Measurements from ENCODE around the gene SPPL2C. TPM values are rescaled to one million over a fixed set of nuclear protein-coding genes. Genes with fewer than 3 reads are reported as not detected.

SPPL2C gene
- total and polyA plus RNA-seq, 2 of the 8 experiments (the other 6 are each of a cell fraction or from before 2014, with no cell fraction given), result not detected

DNA sequence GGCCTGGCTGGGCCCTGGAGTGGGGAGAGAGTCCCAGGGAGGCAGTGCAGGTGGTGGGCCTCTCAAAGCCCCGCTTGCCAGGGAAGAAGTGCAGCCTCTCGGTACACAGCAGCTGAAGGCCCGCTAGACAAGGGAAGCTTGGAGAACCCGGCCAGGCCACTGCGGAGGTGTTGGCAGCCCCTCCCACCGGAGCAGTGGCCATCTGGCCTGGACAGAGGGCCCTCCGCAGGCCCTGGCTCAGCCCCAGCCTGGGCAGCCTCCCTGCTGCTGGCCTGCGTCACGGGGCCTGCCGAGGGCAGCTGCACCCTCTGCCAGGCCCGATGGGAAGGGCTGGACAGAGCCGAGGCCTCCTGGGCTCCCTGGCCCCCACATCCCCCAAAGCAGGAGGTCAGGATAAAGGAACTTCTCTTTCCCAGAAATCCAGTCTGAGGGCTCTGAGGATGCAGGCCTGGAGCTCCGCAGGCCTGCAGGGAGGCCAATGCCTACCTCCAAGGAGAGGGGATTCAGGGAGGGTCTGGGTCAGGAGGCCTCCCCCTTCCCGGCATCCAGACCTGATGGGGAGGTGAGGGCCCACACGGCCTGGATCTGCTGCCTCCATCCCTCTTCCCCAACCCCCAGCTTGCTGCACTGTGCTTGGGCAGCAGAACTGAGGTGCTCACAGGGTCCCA lies 4.3 kb downstream of the SPPL2C start:
- ChIA-PET CTCF (ENCODE audit: partially characterized antibody) (interaction anchor here (0.6 to 8.1 kb wide), 17 partner anchors 9 to 209 kb away, joined by 3 to 137 read pairs (median 5); partner anchors contain the start of gene CRHR1), POLR2A (ENCODE audit: partially characterized antibody) (no interaction called here)
- H2AFZ ChIP-seq (ENCODE audit: low read length), result no peak overlapping the region
- H3K27ac ChIP-seq (ENCODE audit: low read depth, low read length), result no peak overlapping the region
- 0 out of 7 replicates have a peak, but pooled peaks cover 0 to 3% (median 0%) of the 10 kb centered on the region in 4 experiments for H3K4me1 ChIP-seq (replicated peaks in 1 of 4; ENCODE audit: control insufficient read depth in 3 of 4, insufficient read depth in 4 of 4, low read length in 3 of 4)
- H4K91ac ChIP-seq (replicated peaks; ENCODE audit: insufficient read length, low read length), result no peak overlapping the region
- H4K20me1 ChIP-seq (replicated peaks in 1 of 2; ENCODE audit: control insufficient read depth in 1 of 2, insufficient read depth in 2 of 2, low read length in 2 of 2), result peaks cover 0 to 2% of the 10 kb centered on the region in 2 experiments
- H3K23me2 ChIP-seq (ENCODE audit: low read depth, low read length), result no peaks in the 10 kb centered on the region
- WGBS, 2 experiments (ENCODE audit: extremely low coverage in 1 of 2, insufficient coverage in 1 of 2, insufficient read length in 1 of 2, insufficient replicate concordance in 2 of 2, low coverage in 1 of 2, low lambda C conversion rate in 2 of 2, missing lambda C conversion rate in 1 of 2), result 91% methylated on average over 15 of the region's 15 CpGs; no CpG with 5 or more reads in 1 of the 2 experiments
- H4K8ac ChIP-seq (ENCODE audit: extremely low read depth, insufficient read depth, low read length), result no peak overlapping the region
- no peak for FAIRE-seq
- no peak overlapping the region for H2BK15ac ChIP-seq (ENCODE audit: low read length)
- H3K9ac ChIP-seq (replicated peaks in 1 of 4; ENCODE audit: extremely low read depth in 1 of 4, low read depth in 3 of 4, low read length in 3 of 4), result no peak overlapping the region
- H2AK5ac ChIP-seq (ENCODE audit: low read depth, low read length), result no peak overlapping the region
- no peak overlapping the region for H3K18ac ChIP-seq (ENCODE audit: extremely low read depth, low read length)
- no peak overlapping the region for H4K5ac ChIP-seq (ENCODE audit: insufficient read length, low read depth, low read length)
- no peak overlapping the region for H2BK5ac ChIP-seq (ENCODE audit: low read depth, low read length)
- no peaks in the 10 kb centered on the region for H3K9me3 ChIP-seq (ENCODE audit: insufficient read depth in 2 of 2, low read depth in 1 of 2, low read length in 1 of 2)
- peaks cover 0 to 4% (median 0%) of the 10 kb centered on the region in 4 experiments; a peak in 2 of 7 replicates for H3K27me3 ChIP-seq (replicated peaks in 1 of 4; ENCODE audit: control insufficient read depth in 3 of 4, extremely low read depth in 1 of 4, insufficient read depth in 3 of 4, low read length in 3 of 4)
- no peak overlapping the region for H3K23ac ChIP-seq (ENCODE audit: insufficient read length)
- no peak overlapping the region for H3K4me2 ChIP-seq (ENCODE audit: insufficient read depth in 1 of 2, low read depth in 2 of 2, low read length in 2 of 2)
- H3K4ac ChIP-seq (replicated peaks; ENCODE audit: insufficient read length, low read depth, low read length), result no peak overlapping the region
- TF ChIP-seq TAF1 (IDR thresholded peaks at IDR 0.05; ENCODE audit: low read depth, low read length) (no peak), POLR2A (IDR thresholded peaks at IDR 0.05; ENCODE audit: control extremely low read depth in 1 of 2, low read depth in 2 of 2, low read length in 2 of 2) (no peak), SRF (IDR thresholded peaks at IDR 0.05; ENCODE audit: low read depth, low read length) (no peak)
- H3K79me2 ChIP-seq (ENCODE audit: control insufficient read depth in 1 of 2, insufficient read depth in 2 of 2, low read length in 2 of 2), result no peaks in the 10 kb centered on the region
- no peak overlapping the region for H3K4me3 ChIP-seq (ENCODE audit: extremely low read depth in 1 of 4, insufficient read depth in 2 of 4, low read depth in 3 of 4, low read length in 4 of 4)
- H3K56ac ChIP-seq (replicated peaks; ENCODE audit: insufficient read length, low read depth, low read length), result no peak overlapping the region
- no peaks in the 10 kb centered on the region for H3K36me3 ChIP-seq (ENCODE audit: control insufficient read depth in 2 of 4, insufficient read depth in 4 of 4, low read length in 3 of 4)
- no peak overlapping the region for H2BK12ac ChIP-seq (ENCODE audit: low read depth, low read length)
- DNase-seq (ENCODE audit: low read depth in 1 of 2, low spot score in 2 of 2), result no peak
- H3K79me1 ChIP-seq (ENCODE audit: low read depth, low read length), result no peaks in the 10 kb centered on the region
- H3K14ac ChIP-seq (ENCODE audit: insufficient read length), result no peak overlapping the region
- H2BK120ac ChIP-seq (replicated peaks; ENCODE audit: low read depth, low read length), result no peak overlapping the region
- H2BK20ac ChIP-seq (ENCODE audit: low read length), result no peak overlapping the region

Measured in H1 (cell line).